OCI-LY3 (cell line): ENCODE data around the gene GIT2.

Experiments used
- EZH2phosphoT487 ChIP-seq: fragments of 200-600 bp; shearing (Covaris generic); IDR thresholded peaks from 2 replicates; pipeline ENCODE4 v1.6.1; 2018; ENCODE audit warnings: antibody characterized with exemption, mixed run types, low read depth
- TF ChIP-seq, protein P1 (sequence below): fragments of 200-600, 300-600 bp; sonication (generic); IDR thresholded peaks from 2 replicates; pipeline ENCODE4 v1.5.1; 2014; ENCODE audit warnings: antibody characterized with exemption, low read length, low read depth

DNA sequence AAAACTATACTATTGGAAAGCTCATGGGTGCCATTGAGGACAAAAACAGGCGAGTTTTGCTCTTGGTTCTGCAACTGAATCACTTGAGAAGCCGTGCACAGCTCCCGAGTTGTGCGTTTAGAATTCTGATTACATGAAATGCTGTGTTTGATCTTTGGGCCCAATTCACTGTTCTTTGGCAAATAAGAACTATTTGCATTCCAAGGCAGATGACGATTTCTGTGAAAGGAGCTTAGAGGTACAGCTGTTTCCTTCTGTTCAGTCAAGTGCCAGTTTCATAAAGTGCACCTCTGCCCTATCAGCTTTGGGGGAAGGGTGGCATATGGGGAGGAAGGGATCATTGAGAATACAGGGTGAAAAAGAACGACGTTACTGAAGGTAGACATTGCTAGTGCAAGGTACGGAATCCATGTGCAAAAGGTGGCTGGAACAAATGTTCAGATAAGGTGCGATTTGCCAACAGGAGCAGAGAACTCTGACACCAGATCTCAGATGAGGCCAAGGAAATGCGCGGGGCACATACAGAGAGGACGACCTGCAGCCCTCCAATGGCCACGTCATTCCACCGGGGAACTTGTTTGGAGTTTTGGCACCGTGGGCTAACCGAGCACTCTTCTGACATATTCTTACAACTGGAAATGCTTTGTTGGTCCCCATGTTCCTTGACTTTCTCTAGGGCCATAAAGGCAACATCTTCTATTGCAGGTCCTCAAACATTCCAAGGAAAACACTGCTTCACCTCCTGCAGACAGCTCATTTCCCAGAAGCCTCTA, 66.0 kb downstream of the GIT2 start:
- TF ChIP-seq, protein P1, sequence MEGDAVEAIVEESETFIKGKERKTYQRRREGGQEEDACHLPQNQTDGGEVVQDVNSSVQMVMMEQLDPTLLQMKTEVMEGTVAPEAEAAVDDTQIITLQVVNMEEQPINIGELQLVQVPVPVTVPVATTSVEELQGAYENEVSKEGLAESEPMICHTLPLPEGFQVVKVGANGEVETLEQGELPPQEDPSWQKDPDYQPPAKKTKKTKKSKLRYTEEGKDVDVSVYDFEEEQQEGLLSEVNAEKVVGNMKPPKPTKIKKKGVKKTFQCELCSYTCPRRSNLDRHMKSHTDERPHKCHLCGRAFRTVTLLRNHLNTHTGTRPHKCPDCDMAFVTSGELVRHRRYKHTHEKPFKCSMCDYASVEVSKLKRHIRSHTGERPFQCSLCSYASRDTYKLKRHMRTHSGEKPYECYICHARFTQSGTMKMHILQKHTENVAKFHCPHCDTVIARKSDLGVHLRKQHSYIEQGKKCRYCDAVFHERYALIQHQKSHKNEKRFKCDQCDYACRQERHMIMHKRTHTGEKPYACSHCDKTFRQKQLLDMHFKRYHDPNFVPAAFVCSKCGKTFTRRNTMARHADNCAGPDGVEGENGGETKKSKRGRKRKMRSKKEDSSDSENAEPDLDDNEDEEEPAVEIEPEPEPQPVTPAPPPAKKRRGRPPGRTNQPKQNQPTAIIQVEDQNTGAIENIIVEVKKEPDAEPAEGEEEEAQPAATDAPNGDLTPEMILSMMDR: no peak
- TF ChIP-seq EZH2phosphoT487: no peak
